ENCODE results near the gene GRIPAP1.
"Not testable (repeated sequence)": the region's sequence is repeated elsewhere in the genome, so short reads cannot be mapped to it uniquely, and the experiment has no call there.

Gene GRIPAP1

DNA sequence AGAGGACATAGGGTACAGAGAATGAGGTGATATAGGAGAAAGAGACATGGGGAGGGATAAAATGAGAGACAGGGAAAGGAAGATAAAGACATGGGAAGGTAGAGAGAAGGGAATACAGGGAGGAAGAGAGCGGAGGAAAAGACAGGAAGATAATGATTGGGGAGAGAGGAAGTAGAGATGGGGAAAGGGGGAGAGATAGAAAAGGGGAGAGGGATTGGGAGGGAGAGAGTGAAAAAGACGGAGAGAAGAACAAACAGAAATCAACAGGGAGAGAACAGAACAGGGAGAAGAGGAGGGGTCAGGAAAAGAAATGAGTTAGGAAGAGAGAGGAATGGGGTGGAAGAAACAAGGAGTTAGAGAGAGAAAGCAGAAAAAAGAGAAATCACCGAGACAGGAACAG is 4.6 kb downstream of the GRIPAP1 start:
- no peak for DNase-seq

DNA sequence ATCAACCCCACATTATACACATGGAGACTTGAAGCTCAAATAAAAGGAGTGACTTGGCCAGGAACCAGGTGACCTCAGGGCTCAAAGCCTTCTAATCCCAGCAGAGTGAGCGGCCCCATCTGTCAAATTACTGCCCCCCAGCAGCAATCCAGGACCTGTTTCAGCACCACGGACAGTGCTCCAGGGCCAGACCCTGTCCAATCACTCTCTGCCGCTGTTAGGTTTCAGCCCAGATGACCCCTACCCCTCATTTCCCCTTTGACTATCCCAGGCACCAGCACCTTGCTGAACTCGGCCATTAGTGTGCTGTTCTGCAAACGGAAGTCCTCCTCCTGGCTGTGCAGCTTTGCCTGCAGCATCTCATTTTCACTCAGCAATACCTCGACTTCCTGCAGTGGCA is 5.1 kb downstream of the GRIPAP1 start:
- no peak for DNase-seq

DNA sequence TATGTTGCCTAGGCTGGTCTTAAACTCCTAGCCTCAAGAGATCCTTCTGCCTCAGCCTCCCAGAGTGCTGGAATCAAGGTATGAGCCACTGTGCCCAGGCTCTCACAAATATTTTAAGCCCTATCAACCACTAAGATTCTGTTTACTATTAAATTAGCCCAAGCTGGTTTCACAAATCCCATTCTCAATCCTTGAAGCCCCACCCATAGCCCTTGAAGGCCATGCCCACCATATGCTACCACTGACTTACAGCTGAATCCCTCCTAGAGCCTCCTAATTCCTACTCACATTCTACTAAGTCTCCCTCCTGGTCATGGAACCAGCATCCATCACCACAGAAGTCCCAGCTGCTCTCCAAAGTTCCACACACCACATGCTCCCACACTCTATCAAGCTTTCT is 9.7 kb downstream of the GRIPAP1 start:
- DNase-seq = no peak

- DNase-seq = no peak
Measured at GRCh38 chrX:48989483-48989882, 12.6 kb downstream of the GRIPAP1 start.

DNA sequence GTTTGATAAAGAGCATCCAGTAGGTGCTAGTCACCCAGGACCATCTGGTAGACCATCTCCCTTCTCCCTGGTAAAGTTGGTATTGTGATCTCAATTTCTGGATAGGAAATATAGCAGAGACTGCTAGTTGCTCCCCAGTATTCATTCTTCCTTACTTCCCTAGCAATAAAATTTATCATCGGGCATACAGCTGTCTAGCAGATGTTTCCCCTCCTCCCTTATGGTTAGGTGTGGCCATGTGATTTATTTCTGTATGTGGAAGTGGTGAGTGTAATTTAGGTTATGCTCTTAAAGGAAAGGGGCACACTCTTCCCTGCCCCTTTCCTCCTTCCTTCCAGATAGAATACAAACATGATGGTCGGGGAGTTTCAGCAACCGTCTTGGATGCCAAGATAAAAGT is 18.2 kb downstream of the GRIPAP1 start:
- DNase-seq = no peak

DNA sequence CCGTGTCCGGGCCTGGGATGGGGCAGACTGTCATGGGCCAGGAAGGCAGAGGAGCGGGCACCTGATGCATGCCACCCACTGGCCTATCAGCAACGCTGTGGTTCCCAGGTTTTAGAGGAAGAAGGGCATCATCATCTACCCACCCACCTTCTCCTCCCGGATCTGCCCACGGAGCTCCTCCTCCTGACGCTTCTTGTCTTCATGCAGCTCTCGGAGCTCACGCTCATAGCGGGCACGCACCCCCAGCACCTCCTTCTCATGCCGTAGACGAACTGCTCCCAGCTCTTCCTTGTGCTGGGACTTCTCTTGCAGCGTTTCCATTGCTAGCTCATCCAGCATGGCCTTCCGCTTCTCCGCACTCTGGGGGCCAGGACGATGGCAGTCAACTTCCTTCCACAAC is 19.0 kb downstream of the GRIPAP1 start:
- no peak for DNase-seq

DNA sequence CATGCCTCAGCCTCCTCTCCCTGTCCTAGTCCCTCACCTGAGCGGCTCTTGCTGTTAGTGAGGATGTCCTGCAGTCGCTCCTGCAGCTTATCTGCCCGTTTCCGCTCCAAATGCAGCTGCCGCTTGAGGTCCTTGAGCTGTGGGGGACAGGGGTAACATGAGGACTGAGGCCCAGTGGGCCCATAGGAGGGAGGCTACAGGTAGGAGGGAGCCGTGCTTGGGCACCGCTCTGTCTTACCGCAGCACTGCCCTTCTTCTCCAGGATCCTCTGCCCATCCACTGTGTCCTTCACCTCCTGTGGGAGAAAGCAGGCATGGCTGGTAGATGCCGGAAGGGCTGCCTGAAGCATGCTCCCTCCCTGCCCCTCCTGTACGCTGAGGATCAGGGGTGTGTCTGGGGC is 20.9 kb downstream of the GRIPAP1 start:
- DNase-seq = no peak

DNA sequence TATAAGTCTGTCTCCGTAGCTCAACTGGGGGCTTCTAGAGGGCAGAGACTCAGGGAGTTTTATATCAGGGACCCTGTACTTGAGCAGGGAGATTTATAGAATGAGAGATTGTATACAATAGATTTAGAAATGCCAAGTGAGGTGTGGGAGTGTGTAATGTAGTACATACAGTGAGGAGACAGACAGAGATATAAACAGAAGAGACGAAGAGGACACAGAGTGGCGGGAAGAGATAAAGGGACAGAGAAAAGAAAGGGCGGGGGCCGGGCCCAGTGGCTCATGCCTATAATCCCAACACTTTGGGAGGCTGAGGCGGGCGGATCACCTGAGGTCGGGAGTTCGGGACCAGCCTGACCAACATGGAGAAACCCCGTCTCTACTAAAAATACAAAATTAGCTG is 21.7 kb downstream of the GRIPAP1 start:
- DNase-seq = not testable (repeated sequence)

DNA sequence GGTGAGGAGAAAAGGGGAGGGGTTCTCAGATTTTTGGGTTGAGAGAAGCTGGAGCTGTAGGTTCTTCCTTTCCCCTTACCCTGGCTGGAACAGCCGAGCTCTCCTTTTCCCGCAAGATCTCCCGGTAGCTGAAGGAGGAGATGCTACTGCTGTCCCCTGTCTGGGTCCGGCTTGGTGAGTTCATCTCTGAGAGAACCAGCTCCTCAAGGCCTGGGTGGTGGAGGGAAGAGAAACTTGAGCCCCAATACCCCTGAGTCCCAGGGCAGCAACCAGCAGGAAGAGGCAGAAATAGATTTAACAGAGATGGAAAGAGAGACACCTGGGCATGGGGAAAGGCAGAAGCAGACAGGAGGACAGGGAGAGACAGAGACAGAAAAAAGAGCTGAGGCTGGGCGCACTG is 23.8 kb downstream of the GRIPAP1 start:
- DNase-seq = no peak

GRCh38 chrX:48976086-48976485 is 26.0 kb downstream of the GRIPAP1 start:
- no peak for DNase-seq

DNA sequence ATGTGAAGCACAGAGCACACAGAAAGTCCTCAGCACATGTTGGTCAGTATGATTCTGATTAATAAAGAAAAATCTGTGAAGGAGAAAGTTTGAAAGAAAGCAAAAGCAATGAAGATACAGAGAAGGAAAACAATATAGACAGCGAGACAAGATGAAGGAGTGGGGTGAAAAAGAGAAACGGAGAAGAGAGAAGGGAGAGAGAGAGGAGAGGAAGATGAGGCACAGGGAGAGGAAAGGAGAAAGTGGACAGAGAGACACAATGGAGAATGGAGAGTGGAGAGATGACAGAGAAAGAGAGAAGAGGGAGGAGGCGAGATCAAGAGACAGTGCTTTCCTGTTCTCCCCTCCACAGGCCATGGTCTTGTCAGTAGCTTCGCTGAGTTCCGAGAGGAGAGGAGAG is 26.5 kb downstream of the GRIPAP1 start:
- DNase-seq = no peak

GRCh38 chrX:48975041-48975440 is 27.0 kb downstream of the GRIPAP1 start:
- DNase-seq = no peak

DNA sequence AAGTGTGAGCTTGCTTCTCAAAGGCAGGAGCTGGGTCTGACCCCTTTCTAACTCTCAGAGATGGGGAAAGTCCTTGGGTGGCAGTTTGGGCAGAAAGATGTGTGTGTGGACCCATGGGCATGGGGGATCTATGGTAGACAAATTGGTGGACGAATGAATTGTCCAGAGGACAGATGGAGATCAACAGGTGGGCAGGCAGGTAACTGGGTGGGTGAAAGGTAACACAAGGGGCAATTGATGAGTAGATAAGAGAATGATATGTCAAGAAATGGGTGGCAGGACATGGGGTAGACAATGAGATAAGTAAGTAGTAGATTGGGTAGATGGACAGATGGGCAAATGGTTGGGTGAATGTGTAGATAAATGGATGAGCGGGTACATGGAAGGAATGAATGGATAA is 27.5 kb downstream of the GRIPAP1 start:
- DNase-seq = no peak

GRCh38 chrX:48974033-48974432 is 28.0 kb downstream of the GRIPAP1 start:
- DNase-seq = no peak

DNA sequence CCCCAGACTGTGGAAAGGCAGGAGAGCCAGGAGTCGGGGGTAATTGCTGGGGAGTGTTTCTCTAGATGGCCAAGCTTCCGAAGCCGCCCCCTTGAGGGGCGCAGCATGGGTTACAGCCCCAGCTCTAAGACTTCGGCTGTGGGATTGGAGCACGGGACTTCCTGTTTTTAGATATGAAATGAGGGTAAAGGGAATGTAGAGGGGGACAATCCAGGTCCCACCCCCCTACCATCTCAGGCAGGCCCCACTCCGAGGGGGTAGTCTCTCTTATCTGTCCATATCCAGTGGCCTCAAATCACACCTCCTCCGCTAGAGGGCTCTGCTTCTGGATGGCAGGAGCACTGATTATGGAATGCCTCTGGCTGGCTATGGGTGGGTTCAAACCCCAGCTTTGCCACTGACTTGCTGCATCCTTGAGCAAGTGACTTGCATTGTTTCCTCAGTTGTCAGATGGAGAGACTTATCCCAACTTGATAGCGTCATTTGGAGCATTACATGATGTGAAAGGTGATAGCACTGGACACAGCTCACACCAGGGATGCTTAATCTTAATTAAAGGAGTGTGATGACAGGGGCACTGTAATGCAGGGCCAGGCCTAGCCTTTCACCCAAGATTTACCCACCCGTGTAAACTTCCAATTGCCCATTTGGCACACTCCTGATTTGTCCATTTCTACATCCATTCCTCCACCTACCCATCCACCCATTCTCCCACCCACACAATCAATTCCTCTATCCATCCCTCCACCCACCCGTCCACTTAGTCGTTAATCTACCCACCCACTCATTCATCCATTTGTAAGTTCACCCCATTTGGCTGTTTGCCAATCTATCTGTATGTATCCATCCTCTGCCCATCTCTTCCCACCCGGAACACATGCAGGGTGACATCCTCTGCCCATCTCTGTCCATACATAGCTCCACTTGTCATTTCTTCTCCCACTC is 29.6 kb downstream of the GRIPAP1 start:
- DNase-seq = no peak

GRCh38 chrX:48971249-48972219 is 30.5 kb downstream of the GRIPAP1 start, which contains the start of gene KCND1:
Gene KCND1 (minus strand): TSS chrX:48971844. CDS start chrX:48970271, 1,573 bp downstream.
- peak; percentile 54 for DNase-seq

GRCh38 chrX:48969471-48969870 is 32.6 kb downstream of the GRIPAP1 start:
- DNase-seq = no peak

DNA sequence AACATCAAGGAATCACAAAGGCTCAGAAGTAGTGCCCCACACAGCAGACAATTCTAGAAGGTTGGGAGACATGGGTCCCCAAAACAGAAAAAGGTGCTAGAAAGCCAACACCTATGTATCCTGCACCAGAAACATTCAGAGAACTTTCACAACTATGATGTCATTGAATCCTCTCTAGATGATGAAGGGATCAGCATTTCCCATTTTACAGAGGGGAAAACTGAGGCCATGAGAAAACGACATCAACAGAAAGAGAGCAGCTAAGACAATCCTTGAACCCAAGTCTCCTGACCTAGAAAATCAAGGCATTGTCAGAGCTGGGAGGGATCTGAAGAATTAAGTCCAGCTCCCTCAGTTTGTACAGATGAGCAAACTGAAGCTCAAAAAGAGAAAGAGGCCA is 33.7 kb downstream of the GRIPAP1 start:
- no peak for DNase-seq

DNA sequence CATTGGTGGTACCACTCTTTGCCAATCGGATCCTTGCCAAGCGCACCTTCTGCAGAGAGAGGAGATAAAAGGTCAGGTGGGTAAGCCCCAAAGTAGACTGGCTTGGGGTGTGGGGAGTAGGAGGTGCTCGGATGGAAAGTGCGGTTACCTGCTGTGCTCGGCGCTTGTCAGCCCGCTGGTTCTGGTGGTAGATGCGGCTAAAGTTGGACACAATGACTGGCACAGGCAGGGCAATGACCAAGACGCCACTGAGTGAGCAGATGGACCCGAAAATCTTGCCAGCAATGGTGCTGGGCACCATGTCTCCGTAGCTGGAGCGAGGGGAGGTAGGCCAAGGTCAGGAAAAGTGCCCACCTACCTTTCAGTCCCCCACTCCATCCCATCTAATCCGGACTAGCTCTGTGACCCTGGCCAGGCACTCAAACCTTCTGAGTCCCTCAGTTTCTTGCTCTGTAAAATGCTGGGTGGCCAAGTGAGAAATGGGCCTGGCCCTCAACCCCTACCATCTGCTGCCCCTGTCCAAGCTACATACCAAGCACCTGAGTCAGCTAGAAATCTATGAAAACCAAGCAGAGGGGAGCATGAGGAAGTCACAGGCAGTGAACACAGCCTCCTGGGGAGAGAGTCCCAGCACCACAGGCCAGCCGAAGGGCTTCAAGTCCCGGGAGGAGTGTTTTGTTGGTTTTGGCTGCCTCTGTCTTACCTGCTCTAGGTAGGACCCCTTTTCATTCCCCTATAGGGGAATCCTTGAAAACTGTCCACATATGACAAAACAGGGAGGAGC is 35.1 kb downstream of the GRIPAP1 start:
- no peak for DNase-seq

- no peak for DNase-seq
Measured at GRCh38 chrX:48965959-48966358, 36.1 kb downstream of the GRIPAP1 start.

GRCh38 chrX:48961585-48962091 is 40.4 kb downstream of the GRIPAP1 start:
- DNase-seq = no peak

- no peak for DNase-seq
Measured at GRCh38 chrX:48960291-48960690, 41.8 kb downstream of the GRIPAP1 start.

Data from right forelimb (tissue), 1 donor.